GM18519 (cell line): ENCODE measurements around the gene FNTB.

Experiments
- ATAC-seq: cut with Tn5 transposase; IDR thresholded peaks from one replicate; pipeline ENCODE4 v1.9.1; 2021; ENCODE audit warnings: mild to moderate bottlenecking, moderate library complexity; ENCODE audit not compliant: unreplicated experiment, low FRiP score

The FNTB gene

GRCh38 chr14:64986648-64987437 lies at the start of gene FNTB:
Gene FNTB, plus strand, starts transcription at chr14:64986895. Its CDS starts 59 bp downstream, at chr14:64986954.
- peak; percentile 75 for ATAC-seq

- ATAC-seq, result no peak
Measured at GRCh38 chr14:64937171-64937820, 49.4 kb upstream of the FNTB start.

GRCh38 chr14:64937821-64938193 lies 48.9 kb upstream of the FNTB start:
- ATAC-seq, result no peak

GRCh38 chr14:64938972-64939816 lies 47.5 kb upstream of the FNTB start:
- ATAC-seq, result no peak

GRCh38 chr14:64939817-64940190 lies 46.9 kb upstream of the FNTB start:
- no peak for ATAC-seq

GRCh38 chr14:64940336-64940910 lies 46.3 kb upstream of the FNTB start:
- no peak for ATAC-seq

- no peak for ATAC-seq
Measured at GRCh38 chr14:64942531-64943111, 44.1 kb upstream of the FNTB start, which contains the start of gene GPX2. Gene GPX2, minus strand, starts transcription at chr14:64942745. Its CDS starts 19 bp downstream, at chr14:64942726.

GRCh38 chr14:64943556-64943955 lies 43.1 kb upstream of the FNTB start:
- ATAC-seq, result no peak

- no peak for ATAC-seq
Measured at GRCh38 chr14:64944041-64944440, 42.7 kb upstream of the FNTB start.

- ATAC-seq, result no peak
Measured at GRCh38 chr14:64944861-64945260, 41.8 kb upstream of the FNTB start.

- no peak for ATAC-seq
Measured at GRCh38 chr14:64945431-64946178, 41.1 kb upstream of the FNTB start.

GRCh38 chr14:64946310-64947045 lies 40.2 kb upstream of the FNTB start:
- ATAC-seq, result no peak

- ATAC-seq, result no peak
Measured at GRCh38 chr14:64947710-64948611, 38.7 kb upstream of the FNTB start.

- no peak for ATAC-seq
Measured at GRCh38 chr14:64948612-64949210, 38.0 kb upstream of the FNTB start.

- ATAC-seq, result no peak
Measured at GRCh38 chr14:64950889-64951288, 35.8 kb upstream of the FNTB start.

GRCh38 chr14:64951291-64951690 lies 35.4 kb upstream of the FNTB start:
- ATAC-seq, result no peak

GRCh38 chr14:64951724-64952123 lies 35.0 kb upstream of the FNTB start:
- ATAC-seq, result no peak
